ENCODE results near the gene CENATAC.

Gene CENATAC

DNA sequence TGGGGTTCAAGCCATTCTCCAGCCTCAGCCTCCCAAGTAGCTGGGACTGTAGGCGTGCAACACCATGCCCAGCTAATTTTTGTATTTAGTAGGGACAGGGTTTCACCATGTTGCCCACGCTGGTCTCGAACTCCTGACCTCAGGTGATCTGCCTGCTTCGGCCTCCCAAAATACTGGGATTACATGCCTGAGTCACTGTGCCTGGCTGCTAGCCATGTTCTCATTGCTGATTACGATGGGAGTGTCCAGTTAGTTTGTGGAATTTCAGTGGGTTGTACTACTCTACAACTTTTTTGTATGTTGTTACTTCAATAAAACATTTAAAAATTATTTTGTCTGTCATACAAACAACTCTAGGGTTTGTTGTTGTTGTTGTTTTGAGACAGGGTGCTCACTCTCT lies 64.8 kb downstream of the CENATAC start:
- Histone ChIP-seq H3K79me2 (ENCODE audit: insufficient read depth, low read length) (peaks cover under 1% of the 10 kb centered on the region; the same call in 1 of the 2 replicates), H3K27ac (ENCODE audit: low read depth, low read length, poor library complexity, severe bottlenecking) (no peak overlapping the region), H3K4me3 (ENCODE audit: low read depth, low read length, poor library complexity, severe bottlenecking) (no peak overlapping the region), H3K4me2 (ENCODE audit: low read length) (no peak overlapping the region), H3K9me2 (ENCODE audit: low read depth, low read length) (no peaks in the 10 kb centered on the region), H3K9ac (ENCODE audit: low read length) (no peak overlapping the region), H3K27me3 (ENCODE audit: insufficient read depth, low read length) (no peaks in the 10 kb centered on the region), H3K9me3 (ENCODE audit: low read length) (no peaks in the 10 kb centered on the region), H4K20me1 (ENCODE audit: insufficient read depth, low read length) (no peaks in the 10 kb centered on the region), H3K36me3 (ENCODE audit: insufficient read depth, low read length) (no peaks in the 10 kb centered on the region), H2AFZ (ENCODE audit: low read length) (no peak overlapping the region), H3K4me1 (ENCODE audit: insufficient read depth, low read length, severe bottlenecking) (peaks cover 28% of the 10 kb centered on the region), H3F3A (ENCODE audit: insufficient read depth, low read length) (no peaks in the 10 kb centered on the region)
- TF ChIP-seq, protein P1, sequence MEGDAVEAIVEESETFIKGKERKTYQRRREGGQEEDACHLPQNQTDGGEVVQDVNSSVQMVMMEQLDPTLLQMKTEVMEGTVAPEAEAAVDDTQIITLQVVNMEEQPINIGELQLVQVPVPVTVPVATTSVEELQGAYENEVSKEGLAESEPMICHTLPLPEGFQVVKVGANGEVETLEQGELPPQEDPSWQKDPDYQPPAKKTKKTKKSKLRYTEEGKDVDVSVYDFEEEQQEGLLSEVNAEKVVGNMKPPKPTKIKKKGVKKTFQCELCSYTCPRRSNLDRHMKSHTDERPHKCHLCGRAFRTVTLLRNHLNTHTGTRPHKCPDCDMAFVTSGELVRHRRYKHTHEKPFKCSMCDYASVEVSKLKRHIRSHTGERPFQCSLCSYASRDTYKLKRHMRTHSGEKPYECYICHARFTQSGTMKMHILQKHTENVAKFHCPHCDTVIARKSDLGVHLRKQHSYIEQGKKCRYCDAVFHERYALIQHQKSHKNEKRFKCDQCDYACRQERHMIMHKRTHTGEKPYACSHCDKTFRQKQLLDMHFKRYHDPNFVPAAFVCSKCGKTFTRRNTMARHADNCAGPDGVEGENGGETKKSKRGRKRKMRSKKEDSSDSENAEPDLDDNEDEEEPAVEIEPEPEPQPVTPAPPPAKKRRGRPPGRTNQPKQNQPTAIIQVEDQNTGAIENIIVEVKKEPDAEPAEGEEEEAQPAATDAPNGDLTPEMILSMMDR (IDR thresholded peaks at IDR 0.05; ENCODE audit: low read length) = no peak
- no peak for TF ChIP-seq EZH2 (IDR thresholded peaks at IDR 0.05; ENCODE audit: borderline replicate concordance, low read length)

DNA sequence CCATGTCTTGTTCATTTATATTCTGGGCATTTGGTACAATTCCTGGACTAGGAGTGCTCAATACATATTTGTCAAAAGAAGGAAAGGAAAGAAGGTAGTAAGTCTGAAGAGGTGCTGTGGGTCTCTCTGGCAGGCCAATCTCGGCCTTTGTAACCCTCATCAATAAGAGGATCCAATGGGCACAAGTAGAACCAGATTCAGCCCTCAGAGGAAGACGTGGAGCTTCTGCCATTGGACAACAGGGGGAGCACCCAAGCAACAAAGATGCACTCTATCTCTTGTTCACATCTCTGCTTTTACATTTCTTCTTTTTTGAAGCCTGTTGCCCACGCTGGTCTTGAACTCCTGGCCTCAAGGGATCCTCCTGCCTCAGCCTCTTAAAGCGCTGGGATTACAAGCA lies 67.4 kb downstream of the CENATAC start:
- Histone ChIP-seq H3K4me3 (ENCODE audit: low read depth, low read length, poor library complexity, severe bottlenecking) (no peak overlapping the region), H3K9me3 (ENCODE audit: low read length) (no peaks in the 10 kb centered on the region), H3K4me1 (ENCODE audit: insufficient read depth, low read length, severe bottlenecking) (peaks cover 39% of the 10 kb centered on the region), H3K9me2 (ENCODE audit: low read depth, low read length) (no peaks in the 10 kb centered on the region), H3K36me3 (ENCODE audit: insufficient read depth, low read length) (peaks cover 3% of the 10 kb centered on the region; the same call in 1 of the 2 replicates), H3K79me2 (ENCODE audit: insufficient read depth, low read length) (peaks cover 6% of the 10 kb centered on the region; the same call in 1 of the 2 replicates), H4K20me1 (ENCODE audit: insufficient read depth, low read length) (no peaks in the 10 kb centered on the region), H2AFZ (ENCODE audit: low read length) (no peak overlapping the region), H3F3A (ENCODE audit: insufficient read depth, low read length) (no peaks in the 10 kb centered on the region), H3K4me2 (ENCODE audit: low read length) (no peak overlapping the region), H3K9ac (ENCODE audit: low read length) (no peak overlapping the region), H3K27me3 (ENCODE audit: insufficient read depth, low read length) (no peaks in the 10 kb centered on the region), H3K27ac (ENCODE audit: low read depth, low read length, poor library complexity, severe bottlenecking) (no peak overlapping the region)
- TF ChIP-seq, protein P1 (IDR thresholded peaks at IDR 0.05; ENCODE audit: low read length) = peak; percentile 58
- TF ChIP-seq EZH2 (IDR thresholded peaks at IDR 0.05; ENCODE audit: borderline replicate concordance, low read length) = no peak
